ENCODE measurements around the gene SSX2IP. TPM values are rescaled to one million over a fixed set of nuclear protein-coding genes. Genes with fewer than 3 reads are reported as not detected.
"Not testable (repeated sequence)": the region's sequence is repeated elsewhere in the genome, so short reads cannot be mapped to it uniquely, and the experiment has no call there.

The SSX2IP gene
- total RNA-seq, 2 donors from 2014 or later: 16.6 to 21.8 TPM

- Histone ChIP-seq H3K4me3 (ENCODE audit: low read length) (no peak overlapping the region), H3K9me3 (ENCODE audit: control insufficient read depth, low read length) (peaks cover 5% of the 10 kb centered on the region), H3K27me3 (ENCODE audit: control insufficient read depth, insufficient read depth, low read length, poor library complexity, severe bottlenecking) (no peaks in the 10 kb centered on the region), H3K27ac (ENCODE audit: low read depth, low read length) (no peak overlapping the region), H3K9ac (ENCODE audit: extremely low read depth, low read length, poor library complexity, severe bottlenecking) (no peak overlapping the region), H3K36me3 (ENCODE audit: control insufficient read depth, insufficient read depth, low read length) (no peaks in the 10 kb centered on the region), H3K4me1 (ENCODE audit: control insufficient read depth, insufficient read depth, low read length) (no peaks in the 10 kb centered on the region)
- H3K4me1 Mint-ChIP-seq: peaks cover 13% of the 10 kb centered on the region
- no peak overlapping the region for H3K27ac Mint-ChIP-seq
- H3K9me3 Mint-ChIP-seq: peaks cover 29% of the 10 kb centered on the region
- TF ChIP-seq, protein P1, sequence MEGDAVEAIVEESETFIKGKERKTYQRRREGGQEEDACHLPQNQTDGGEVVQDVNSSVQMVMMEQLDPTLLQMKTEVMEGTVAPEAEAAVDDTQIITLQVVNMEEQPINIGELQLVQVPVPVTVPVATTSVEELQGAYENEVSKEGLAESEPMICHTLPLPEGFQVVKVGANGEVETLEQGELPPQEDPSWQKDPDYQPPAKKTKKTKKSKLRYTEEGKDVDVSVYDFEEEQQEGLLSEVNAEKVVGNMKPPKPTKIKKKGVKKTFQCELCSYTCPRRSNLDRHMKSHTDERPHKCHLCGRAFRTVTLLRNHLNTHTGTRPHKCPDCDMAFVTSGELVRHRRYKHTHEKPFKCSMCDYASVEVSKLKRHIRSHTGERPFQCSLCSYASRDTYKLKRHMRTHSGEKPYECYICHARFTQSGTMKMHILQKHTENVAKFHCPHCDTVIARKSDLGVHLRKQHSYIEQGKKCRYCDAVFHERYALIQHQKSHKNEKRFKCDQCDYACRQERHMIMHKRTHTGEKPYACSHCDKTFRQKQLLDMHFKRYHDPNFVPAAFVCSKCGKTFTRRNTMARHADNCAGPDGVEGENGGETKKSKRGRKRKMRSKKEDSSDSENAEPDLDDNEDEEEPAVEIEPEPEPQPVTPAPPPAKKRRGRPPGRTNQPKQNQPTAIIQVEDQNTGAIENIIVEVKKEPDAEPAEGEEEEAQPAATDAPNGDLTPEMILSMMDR (conservative IDR thresholded peaks at IDR 0.05): no peak
- H3K36me3 Mint-ChIP-seq (ENCODE audit: low read depth): peaks cover under 1% of the 10 kb centered on the region
- H3K27me3 Mint-ChIP-seq (ENCODE audit: insufficient read depth): no peaks in the 10 kb centered on the region
- 94 to 100% methylated on average over 1 of the region's 1 CpG for WGBS, 2 experiments (ENCODE audit: insufficient coverage in 1 of 2, insufficient read length in 1 of 2)
- no peak for DNase-seq
- no peak overlapping the region for H3K4me3 Mint-ChIP-seq
Observed at GRCh38 chr1:84597011-84597410, 93.2 kb downstream of the SSX2IP start.

DNA sequence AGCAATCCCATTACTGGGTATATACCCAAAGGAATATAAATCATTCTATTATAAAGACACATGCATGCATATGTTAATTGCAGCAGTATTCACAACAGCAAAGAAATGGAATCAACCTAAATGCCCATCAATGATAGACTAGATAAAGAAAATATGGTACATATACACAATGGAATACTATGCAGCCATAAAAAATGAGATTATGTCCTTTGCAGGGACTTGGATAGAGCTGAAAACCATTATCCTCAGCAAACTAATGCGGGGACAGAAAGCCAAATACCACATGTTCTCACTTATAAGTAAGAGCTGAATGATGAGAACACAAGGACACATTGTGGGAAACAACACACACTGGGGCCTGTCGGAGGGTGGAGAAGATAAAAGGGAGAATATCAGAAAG, 95.3 kb downstream of the SSX2IP start:
- not testable (repeated sequence) for H3K4me3 Mint-ChIP-seq; H3K9ac ChIP-seq (ENCODE audit: extremely low read depth, low read length, poor library complexity, severe bottlenecking); H3K4me3 ChIP-seq (ENCODE audit: low read length); DNase-seq; H3K36me3 Mint-ChIP-seq (ENCODE audit: low read depth); H3K9me3 ChIP-seq (ENCODE audit: control insufficient read depth, low read length); H3K27ac ChIP-seq (ENCODE audit: low read depth, low read length); H3K27ac Mint-ChIP-seq; H3K4me1 ChIP-seq (ENCODE audit: control insufficient read depth, insufficient read depth, low read length); H3K27me3 Mint-ChIP-seq (ENCODE audit: insufficient read depth); H3K27me3 ChIP-seq (ENCODE audit: control insufficient read depth, insufficient read depth, low read length, poor library complexity, severe bottlenecking); H3K36me3 ChIP-seq (ENCODE audit: control insufficient read depth, insufficient read depth, low read length)
- 86 to 89% methylated on average over 1 to 2 of the region's 2 CpGs for WGBS, 2 experiments (ENCODE audit: insufficient coverage in 1 of 2, insufficient read length in 1 of 2)
- Mint-ChIP-seq H3K9me3 (peaks cover 16% of the 10 kb centered on the region), H3K4me1 (peaks cover 13% of the 10 kb centered on the region)

Other genes with a start within 250 kb of the SSX2IP start
- gene RPF1, start 211.2 kb downstream of the SSX2IP start, total RNA-seq: 10 to 100 TPM; 31.6 to 34.0 TPM
- gene SPATA1, start 184.1 kb downstream of the SSX2IP start, total RNA-seq: 1 to 10 TPM in 1 of 2 donors, under 1 TPM in 1; 0.55 to 1.6 TPM
- gene GNG5, start 183.9 kb downstream of the SSX2IP start, total RNA-seq: 100 to 1,000 TPM; 124 to 144 TPM
- gene CTBS, start 116.0 kb downstream of the SSX2IP start, total RNA-seq: 10 to 100 TPM; 12.3 to 19.6 TPM
- 1 to 10 TPM in 1 of 2 donors, under 1 TPM in 1; 0.89 to 3.7 TPM for gene LPAR3, start 202.7 kb upstream of the SSX2IP start, total RNA-seq